T-helper 2 cell treated with Interferon-gamma antibody and Interleukin-4, amounts not matched to agents 5 μg/mL and 100 μg/mL, for 36 hours (primary cell): Measurements from ENCODE around the gene VTI1A.

Experiments
- DNase-seq: peaks from one replicate; pipeline ENCODE4 v3.0.0; 2021; ENCODE audit warnings: low spot score
- H3K27ac Mint-ChIP-seq: one replicate; pipeline ENCODE4 v1.8.0; 2021; ENCODE audit warnings: mild to moderate bottlenecking, mixed read lengths
- H3K27me3 Mint-ChIP-seq: one replicate; pipeline ENCODE4 v1.8.0; 2021; ENCODE audit warnings: low read depth, mixed read lengths
- H3K36me3 Mint-ChIP-seq: one replicate; pipeline ENCODE4 v1.8.0; 2021; ENCODE audit warnings: low read depth, mixed read lengths
- H3K4me1 Mint-ChIP-seq: one replicate; pipeline ENCODE4 v1.8.0; 2021; ENCODE audit warnings: low read depth, mixed read lengths
- H3K4me3 Mint-ChIP-seq: one replicate; pipeline ENCODE4 v1.8.0; 2022; ENCODE audit warnings: mild to moderate bottlenecking, moderate library complexity, mixed read lengths
- H3K9me3 Mint-ChIP-seq: one replicate; pipeline ENCODE4 v1.8.0; 2021; ENCODE audit warnings: mixed read lengths

Gene VTI1A

DNA sequence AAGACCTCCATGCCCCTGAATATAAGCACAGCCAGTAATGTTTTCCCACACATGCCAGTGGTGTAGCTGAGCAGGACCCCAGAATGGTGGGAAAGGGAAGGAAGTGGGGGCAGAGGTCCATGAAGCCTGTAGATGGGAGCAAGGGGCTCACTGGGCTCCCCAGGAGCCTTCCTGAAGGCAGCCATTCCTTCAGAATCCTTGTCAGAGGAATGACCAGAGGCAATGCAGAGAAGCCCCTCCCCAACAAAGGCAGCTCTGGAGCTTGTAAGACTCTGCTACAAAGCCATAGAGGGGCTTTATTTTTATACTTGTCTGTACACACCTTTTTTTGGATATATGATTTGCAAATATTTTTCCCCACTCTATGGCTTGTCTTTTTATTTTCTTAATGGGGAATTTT, 338.1 kb downstream of the VTI1A start:
- no peak overlapping the region for H3K4me3 Mint-ChIP-seq
- no peak overlapping the region for H3K27ac Mint-ChIP-seq
- H3K9me3 Mint-ChIP-seq: peaks cover 10% of the 10 kb centered on the region
- H3K4me1 Mint-ChIP-seq: no peaks in the 10 kb centered on the region
- no peak for DNase-seq
- H3K36me3 Mint-ChIP-seq: peaks cover 3% of the 10 kb centered on the region
- H3K27me3 Mint-ChIP-seq: peaks cover 5% of the 10 kb centered on the region

DNA sequence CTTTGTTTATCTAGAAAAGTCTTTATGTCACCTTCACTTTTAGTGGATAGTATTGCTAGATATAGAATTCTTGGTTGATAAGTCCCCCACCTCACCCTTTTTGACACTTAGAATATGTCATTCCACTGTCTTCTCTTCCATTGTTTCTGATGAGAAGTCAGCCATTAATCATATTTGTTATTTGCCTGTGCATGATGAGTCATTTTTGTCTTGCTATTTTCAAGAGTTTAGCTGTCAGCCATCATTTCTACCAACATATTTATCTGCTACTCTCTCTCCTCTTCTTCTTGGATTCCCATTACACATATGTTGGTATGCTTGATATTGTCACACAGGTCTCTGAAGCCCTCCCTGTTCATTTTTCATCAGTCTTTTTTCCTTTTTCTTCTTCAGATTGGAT, 342.2 kb downstream of the VTI1A start:
- no peak for DNase-seq
- Mint-ChIP-seq H3K4me3 (no peak overlapping the region), H3K9me3 (peaks cover 10% of the 10 kb centered on the region), H3K27ac (no peak overlapping the region), H3K36me3 (peaks cover 3% of the 10 kb centered on the region), H3K27me3 (peaks cover 5% of the 10 kb centered on the region), H3K4me1 (no peaks in the 10 kb centered on the region)

DNA sequence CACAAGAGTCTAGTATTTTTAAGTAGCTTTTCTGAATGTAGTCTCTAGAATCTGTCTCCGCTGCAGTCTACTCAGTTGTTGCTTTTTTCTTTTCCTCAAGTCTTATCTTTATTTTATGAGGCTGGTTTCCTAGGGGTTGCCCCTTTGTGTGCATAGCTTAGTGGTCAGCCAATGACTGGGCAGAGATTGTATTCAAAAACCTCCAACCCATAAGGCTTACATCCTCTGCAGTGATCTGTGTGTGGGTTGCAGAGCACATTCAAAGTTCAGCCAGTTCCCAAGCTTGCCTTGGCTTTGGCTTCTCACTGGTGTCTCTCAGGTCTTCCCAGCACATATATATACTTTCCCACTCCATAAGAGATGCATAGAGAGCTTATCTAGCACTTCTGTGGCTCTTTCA, 343.0 kb downstream of the VTI1A start:
- peaks cover 5% of the 10 kb centered on the region for H3K27me3 Mint-ChIP-seq
- no peak overlapping the region for H3K4me3 Mint-ChIP-seq
- peaks cover 10% of the 10 kb centered on the region for H3K9me3 Mint-ChIP-seq
- H3K4me1 Mint-ChIP-seq: no peaks in the 10 kb centered on the region
- H3K36me3 Mint-ChIP-seq: peaks cover 3% of the 10 kb centered on the region
- no peak for DNase-seq
- H3K27ac Mint-ChIP-seq: no peak overlapping the region

DNA sequence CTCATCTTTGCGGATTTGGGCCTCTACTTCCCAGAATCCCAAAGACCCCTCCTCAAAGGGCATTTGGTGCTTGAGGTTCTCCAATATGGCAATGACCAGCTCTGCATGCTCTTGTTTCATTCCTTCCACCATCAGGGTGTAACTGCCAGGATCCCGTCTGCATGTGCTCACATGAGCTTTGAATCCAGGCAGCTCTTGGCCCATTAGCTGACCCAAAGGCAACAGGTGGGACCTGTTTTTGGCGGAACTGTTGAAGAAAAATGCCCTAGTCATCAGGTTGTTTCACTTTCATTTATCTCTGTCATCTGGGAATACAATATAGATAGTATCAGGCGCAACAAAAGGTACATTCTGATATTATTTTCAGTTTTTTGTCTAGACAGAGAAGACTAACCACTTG, 343.9 kb downstream of the VTI1A start:
- Mint-ChIP-seq H3K36me3 (peaks cover 3% of the 10 kb centered on the region), H3K27ac (no peak overlapping the region), H3K27me3 (peaks cover 4% of the 10 kb centered on the region), H3K9me3 (peaks cover 10% of the 10 kb centered on the region), H3K4me1 (no peaks in the 10 kb centered on the region), H3K4me3 (no peak overlapping the region)
- no peak for DNase-seq

DNA sequence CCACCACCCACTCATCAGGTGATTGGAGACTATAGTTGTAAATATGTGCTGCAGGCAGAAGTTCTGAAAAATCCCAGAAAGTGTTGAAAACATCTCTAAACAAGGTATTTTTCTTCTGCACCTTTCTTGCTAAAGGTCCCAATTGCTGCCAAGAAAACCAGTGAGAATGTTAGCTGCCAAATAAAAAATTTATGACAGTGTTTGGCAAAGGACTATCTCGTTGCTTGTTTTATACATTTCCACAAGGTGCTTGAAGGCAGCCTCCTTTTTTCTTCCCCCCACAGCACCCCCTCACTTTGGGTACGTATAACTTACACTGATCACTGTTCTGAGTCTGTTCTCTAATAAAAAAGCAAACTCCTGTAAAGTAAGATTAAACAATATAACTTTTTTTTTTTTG, 344.4 kb downstream of the VTI1A start:
- no peak overlapping the region for H3K27ac Mint-ChIP-seq
- peaks cover 2% of the 10 kb centered on the region for H3K27me3 Mint-ChIP-seq
- peaks cover 3% of the 10 kb centered on the region for H3K36me3 Mint-ChIP-seq
- no peak overlapping the region for H3K4me3 Mint-ChIP-seq
- DNase-seq: no peak
- H3K9me3 Mint-ChIP-seq: peaks cover 10% of the 10 kb centered on the region
- H3K4me1 Mint-ChIP-seq: no peaks in the 10 kb centered on the region

DNA sequence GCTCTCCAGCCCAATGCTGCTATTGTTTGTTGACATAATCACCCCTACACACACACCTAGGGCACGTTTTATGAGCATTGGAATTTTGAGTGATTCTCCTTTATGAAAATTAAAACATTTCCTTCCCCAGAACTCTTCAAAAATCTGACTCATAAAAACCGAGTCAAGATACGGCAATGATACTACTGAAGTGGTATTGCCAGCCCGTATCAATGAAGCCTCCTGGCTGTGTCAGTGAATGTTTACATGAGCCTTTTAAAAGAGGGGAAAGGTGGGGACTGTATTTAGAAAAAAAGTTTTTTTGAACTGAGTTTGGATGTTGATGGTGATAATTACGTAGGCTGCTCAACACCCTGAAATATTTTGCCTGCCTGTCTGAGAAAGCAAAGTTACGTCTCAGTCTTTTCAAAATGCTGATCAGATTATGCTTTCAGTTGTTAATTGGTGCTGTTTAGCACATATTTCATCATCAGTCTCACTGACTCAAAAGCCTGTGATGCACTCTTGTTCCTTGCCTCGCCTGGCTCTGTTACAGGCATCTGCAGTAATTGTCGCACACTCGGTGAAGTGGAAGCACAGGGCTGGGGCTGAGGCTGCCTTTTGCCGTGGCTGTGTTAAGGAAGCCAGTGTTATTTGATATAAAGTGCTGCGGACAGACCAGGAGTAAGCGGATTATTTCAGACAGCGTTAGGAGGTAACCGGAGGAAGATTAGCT, 345.6 kb downstream of the VTI1A start:
- Mint-ChIP-seq H3K27ac (no peak overlapping the region), H3K27me3 (no peaks in the 10 kb centered on the region), H3K4me3 (no peak overlapping the region), H3K4me1 (no peaks in the 10 kb centered on the region), H3K36me3 (peaks cover 3% of the 10 kb centered on the region), H3K9me3 (peaks cover 10% of the 10 kb centered on the region)
- DNase-seq: no peak

DNA sequence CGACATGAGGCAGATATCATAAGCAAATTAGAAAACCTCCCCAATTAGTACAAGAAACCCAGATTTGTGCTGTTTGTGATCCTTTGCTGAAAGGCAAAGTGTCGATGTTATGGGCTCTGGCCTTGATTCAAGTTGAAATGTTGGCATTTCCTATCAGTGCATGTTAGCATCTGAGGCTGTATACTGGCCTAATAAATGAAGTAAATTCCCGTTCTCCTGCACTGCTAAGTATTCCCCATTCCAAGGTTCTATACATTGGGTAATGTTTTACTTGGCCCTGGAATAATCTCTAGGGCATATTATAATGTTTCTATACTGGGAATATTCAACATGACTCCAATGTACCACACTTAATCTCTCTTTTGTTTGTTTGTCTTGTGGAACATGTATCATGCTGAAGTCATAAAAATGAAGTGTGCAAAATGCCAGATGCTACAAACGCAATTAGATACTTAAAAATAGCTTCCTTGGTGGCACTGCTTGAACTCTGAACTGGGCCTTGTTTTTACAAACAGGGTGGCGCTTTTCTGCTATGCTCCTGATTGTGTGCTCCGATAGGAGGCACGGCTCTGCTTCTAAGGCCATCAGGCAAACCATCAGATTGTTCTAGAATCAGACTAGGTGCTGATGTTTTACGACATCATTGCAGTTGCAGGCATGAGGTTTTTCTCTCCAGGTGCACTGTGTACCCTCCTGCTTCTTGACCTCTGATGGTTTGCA, 346.3 kb downstream of the VTI1A start:
- DNase-seq: no peak
- Mint-ChIP-seq H3K27ac (no peak overlapping the region), H3K4me1 (no peaks in the 10 kb centered on the region), H3K9me3 (peaks cover 10% of the 10 kb centered on the region), H3K4me3 (no peak overlapping the region), H3K27me3 (no peaks in the 10 kb centered on the region), H3K36me3 (peaks cover 3% of the 10 kb centered on the region)

DNA sequence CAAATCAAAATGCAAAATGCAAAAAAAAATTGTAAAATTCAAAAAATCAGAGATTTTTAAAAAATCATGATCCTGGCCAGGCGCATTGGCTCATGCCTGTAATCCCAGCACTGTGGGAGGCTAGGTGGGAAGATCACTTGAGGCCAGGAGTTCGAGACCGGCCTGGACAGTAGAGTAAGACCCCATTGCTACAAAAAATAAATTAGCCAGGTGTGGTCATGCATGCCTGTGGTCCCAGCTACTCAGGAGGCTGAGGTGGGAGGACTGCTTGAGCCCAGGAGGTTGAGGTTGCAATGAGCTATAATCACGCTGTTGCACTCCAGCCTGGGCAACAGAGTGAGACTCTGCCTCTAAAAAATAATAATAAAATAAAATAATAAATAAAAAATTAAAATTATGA, 347.2 kb downstream of the VTI1A start:
- Mint-ChIP-seq H3K27me3 (no peaks in the 10 kb centered on the region), H3K27ac (no peak overlapping the region), H3K4me1 (no peaks in the 10 kb centered on the region), H3K9me3 (peaks cover 8% of the 10 kb centered on the region), H3K36me3 (peaks cover 3% of the 10 kb centered on the region), H3K4me3 (no peak overlapping the region)
- DNase-seq: no peak

DNA sequence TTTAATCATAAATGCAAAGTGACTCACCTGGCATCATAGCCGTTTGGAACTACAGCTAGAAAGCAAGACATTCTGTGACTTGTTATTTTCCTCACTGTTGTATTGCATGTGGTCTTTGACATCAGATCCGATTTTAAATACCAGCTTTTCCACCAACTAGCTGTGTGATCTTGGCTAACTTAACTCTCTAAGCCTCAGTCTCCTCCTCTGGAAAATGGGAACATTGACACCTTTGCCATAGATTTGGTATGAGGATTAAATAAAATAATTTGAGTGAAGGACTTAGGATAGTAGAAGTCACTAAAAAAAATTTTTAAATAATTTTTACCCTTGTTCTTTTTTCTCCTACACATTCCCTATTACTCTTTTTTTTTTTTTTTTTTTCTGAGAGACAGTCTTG, 348.1 kb downstream of the VTI1A start:
- Mint-ChIP-seq H3K4me1 (peaks cover 4% of the 10 kb centered on the region), H3K4me3 (no peak overlapping the region), H3K27me3 (no peaks in the 10 kb centered on the region), H3K27ac (no peak overlapping the region), H3K9me3 (no peaks in the 10 kb centered on the region), H3K36me3 (no peaks in the 10 kb centered on the region)
- DNase-seq: no peak

DNA sequence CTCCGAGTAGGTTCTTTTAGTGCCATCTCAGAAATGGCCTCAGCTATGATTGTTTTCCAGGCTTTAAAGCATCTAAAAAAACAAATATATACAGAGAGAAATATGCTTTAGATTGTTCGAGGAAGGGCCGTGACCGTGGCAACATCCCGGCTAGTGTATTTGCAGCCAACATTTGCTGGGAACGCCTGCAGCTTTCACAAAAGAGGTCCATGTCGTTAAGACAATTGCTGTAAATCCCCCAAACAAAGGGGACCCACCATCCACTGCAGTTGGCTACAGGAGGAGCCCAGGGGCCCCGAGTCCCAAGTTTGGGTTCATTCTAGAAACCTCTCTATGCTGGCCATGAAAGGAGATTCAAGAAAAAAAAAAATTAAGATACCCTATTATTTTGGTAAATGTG, 350.2 kb downstream of the VTI1A start:
- Mint-ChIP-seq H3K27me3 (no peaks in the 10 kb centered on the region), H3K4me3 (no peak overlapping the region), H3K4me1 (peaks cover 4% of the 10 kb centered on the region), H3K36me3 (no peaks in the 10 kb centered on the region), H3K27ac (no peak overlapping the region), H3K9me3 (no peaks in the 10 kb centered on the region)
- no peak for DNase-seq

DNA sequence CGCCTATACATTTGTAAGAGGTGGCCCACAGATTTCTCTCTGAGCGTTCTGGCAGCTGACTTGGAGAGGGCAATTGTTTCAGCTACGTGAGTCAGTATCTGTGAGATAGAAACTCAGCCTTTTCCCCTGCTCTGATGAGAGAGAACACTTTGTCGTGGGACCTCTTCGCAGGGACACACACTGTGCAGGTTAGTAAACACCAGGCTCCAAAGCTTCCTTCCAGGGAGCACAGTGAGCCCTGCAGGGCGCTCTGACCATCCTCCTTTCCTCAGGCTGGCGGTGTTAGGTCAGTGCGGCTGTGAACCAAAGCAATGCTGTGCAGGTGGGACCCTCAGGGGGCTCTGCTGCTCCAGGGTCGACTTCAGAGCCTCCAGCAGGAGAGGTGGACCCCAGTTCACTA, 350.8 kb downstream of the VTI1A start:
- Mint-ChIP-seq H3K27me3 (no peaks in the 10 kb centered on the region), H3K36me3 (no peaks in the 10 kb centered on the region), H3K27ac (no peak overlapping the region), H3K9me3 (no peaks in the 10 kb centered on the region), H3K4me3 (no peak overlapping the region), H3K4me1 (peaks cover 4% of the 10 kb centered on the region)
- DNase-seq: no peak

DNA sequence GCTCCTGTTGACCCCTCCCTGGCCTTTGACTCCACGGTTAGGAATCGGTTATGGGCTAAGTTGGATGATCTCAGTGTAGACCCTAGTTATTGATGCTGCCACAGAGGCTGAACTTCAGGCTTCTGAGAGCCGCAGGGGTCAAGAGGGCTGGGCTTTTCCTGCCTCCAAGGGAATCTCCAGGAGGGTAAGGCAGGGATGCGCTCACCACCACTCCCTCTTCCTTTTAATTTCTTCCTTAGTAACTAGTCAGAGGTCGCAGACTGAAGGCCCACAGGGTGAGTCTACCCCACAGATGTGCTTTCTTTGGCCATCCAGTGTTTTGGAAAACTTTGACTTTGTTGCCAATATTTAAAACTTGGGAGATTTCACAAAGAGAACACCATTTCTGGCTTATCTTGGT, 352.0 kb downstream of the VTI1A start:
- Mint-ChIP-seq H3K27ac (no peak overlapping the region), H3K27me3 (no peaks in the 10 kb centered on the region), H3K4me1 (peaks cover 4% of the 10 kb centered on the region), H3K9me3 (no peaks in the 10 kb centered on the region), H3K4me3 (no peak overlapping the region), H3K36me3 (no peaks in the 10 kb centered on the region)
- no peak for DNase-seq

DNA sequence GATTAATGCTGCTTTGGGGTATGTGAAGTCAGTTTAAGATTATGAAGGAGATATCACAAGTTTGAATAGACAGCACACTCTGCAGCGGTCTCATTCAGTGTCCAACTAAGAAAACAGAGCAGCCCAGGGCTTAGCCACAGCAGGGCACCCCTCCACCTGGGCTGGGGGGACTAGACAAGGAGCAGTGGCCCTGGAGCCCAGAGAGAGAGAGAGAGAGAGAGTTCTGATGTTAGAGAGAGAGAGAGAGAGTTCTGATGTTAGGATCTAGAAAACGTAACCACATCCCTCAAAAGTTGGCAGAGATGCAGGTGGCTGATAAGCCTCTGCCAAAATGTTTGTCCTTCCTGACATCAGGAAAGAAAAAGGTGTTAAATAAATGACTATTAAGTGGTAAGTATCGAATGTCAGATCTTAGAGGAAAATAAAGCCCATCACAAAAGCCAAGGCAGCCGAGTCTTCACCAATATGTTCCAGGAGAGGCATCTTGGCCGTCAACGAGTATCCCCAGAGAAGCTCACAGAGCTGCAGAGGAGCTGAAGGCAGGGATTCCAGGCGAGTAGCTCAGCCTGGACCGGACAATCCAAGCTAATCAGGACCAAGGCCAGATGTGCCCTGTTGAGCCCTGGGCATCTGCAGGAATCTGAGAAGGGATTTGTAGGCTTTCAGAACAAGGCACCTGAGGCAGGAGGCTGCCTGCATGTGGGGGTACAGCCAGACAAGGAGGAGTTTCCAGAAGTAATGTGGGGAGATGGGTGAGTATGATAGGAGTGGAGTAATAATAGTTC, 352.9 kb downstream of the VTI1A start:
- no peaks in the 10 kb centered on the region for H3K27me3 Mint-ChIP-seq
- no peak overlapping the region for H3K4me3 Mint-ChIP-seq
- DNase-seq: no peak
- H3K36me3 Mint-ChIP-seq: no peaks in the 10 kb centered on the region
- H3K27ac Mint-ChIP-seq: no peak overlapping the region
- no peaks in the 10 kb centered on the region for H3K9me3 Mint-ChIP-seq
- peaks cover 4% of the 10 kb centered on the region for H3K4me1 Mint-ChIP-seq

DNA sequence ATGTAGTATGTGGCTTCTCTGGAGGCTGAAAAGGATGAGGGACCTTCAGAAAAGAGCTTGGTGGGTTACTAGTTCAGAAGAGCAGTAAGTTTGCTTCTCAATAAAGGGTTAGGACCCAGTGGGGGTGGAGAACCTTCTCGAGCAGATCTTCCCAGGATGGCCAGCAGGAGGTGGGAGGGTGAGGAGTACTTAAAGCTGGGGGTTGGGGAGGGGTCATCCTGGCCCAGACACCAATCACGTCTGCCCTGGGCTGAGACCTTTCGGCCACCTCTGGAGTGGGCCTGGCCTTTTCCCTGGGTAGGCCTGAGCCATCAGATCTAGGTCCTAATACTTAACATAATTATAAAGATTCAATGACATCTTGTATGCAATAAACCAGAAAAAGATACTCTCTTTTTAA, 354.0 kb downstream of the VTI1A start:
- H3K27ac Mint-ChIP-seq: no peak overlapping the region
- no peak overlapping the region for H3K4me3 Mint-ChIP-seq
- DNase-seq: no peak
- H3K9me3 Mint-ChIP-seq: no peaks in the 10 kb centered on the region
- H3K36me3 Mint-ChIP-seq: no peaks in the 10 kb centered on the region
- no peaks in the 10 kb centered on the region for H3K27me3 Mint-ChIP-seq
- H3K4me1 Mint-ChIP-seq: peaks cover 4% of the 10 kb centered on the region
